GM19023 (cell line): ENCODE data around the gene RUSC2.
"Not testable (repeated sequence)": the region's sequence is repeated elsewhere in the genome, so short reads cannot be mapped to it uniquely, and the experiment has no call there.

Source experiments
- ATAC-seq: cut with Tn5 transposase; IDR thresholded peaks from one replicate; pipeline ENCODE4 v1.9.1; 2021; ENCODE audit warnings: mild to moderate bottlenecking, moderate library complexity; ENCODE audit not compliant: unreplicated experiment

Gene RUSC2

GRCh38 chr9:35493119-35493518, 3.2 kb downstream of the RUSC2 start:
- not testable (repeated sequence) for ATAC-seq

- no peak for ATAC-seq
These were observed 6.1 kb downstream of the RUSC2 start for GRCh38 chr9:35495984-35496383.

- not testable (repeated sequence) for ATAC-seq
These were observed 8.3 kb downstream of the RUSC2 start for GRCh38 chr9:35498245-35498644.

GRCh38 chr9:35499029-35499700, 9.3 kb downstream of the RUSC2 start:
- no peak for ATAC-seq

DNA sequence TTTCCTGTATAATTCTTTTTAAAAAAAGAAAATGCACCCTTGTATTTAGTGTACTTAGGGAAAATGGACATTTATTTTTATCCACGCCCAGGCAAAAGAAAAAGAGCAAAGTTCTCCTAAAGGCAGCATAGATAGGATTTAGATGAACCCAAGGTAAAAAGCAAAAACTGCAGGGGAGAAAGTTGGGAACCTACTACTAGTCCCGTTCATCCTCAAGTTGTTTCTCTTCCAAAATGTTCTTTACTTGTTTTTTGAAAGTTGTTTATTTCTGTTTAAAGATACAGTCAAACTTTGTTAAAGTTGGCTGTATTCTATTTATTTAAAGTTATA, 9.8 kb downstream of the RUSC2 start:
- no peak for ATAC-seq

- no peak for ATAC-seq
These were observed 10.3 kb downstream of the RUSC2 start for GRCh38 chr9:35500130-35500748.

DNA sequence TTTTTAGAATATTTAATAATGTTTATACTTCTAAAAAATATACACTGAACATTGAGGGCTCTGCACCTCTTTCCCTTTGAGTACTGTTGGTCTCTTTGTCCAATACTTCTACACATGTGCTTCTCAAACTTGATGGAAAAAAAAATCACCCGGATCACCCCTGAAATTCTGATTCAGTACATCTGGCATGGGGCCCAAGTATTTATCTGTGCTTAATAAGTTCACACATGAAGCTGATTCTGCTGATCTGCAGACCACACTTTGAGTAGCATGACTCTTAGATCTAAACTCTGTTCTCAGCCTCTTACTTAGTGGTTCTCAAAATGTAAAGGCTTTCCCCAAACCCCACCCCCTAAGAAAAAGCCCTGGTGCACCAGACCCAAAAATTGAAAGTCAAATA, 12.0 kb downstream of the RUSC2 start:
- ATAC-seq = no peak

- ATAC-seq = no peak
These were observed 16.4 kb downstream of the RUSC2 start for GRCh38 chr9:35506359-35506758.

DNA sequence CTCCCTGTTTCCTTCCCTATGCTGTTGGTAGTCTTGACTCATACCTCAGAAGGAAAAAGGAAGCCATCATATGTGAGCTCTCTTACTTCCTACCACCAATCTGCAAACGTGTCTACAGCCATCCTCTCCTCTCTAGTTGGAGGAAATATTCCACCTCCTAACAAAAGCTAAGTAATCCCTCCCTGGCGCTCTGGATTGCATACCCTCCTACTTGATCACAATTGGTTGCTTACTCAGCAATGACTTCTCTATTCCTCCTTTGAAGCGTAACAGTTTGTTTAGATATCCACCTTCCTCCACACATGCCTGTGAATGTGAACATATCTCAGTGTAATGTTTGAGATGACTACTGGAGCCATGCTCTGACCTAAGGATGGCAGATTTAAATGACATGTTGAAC, 18.2 kb downstream of the RUSC2 start:
- ATAC-seq = no peak

- no peak for ATAC-seq
These were observed 20.5 kb downstream of the RUSC2 start for GRCh38 chr9:35510383-35510753.

DNA sequence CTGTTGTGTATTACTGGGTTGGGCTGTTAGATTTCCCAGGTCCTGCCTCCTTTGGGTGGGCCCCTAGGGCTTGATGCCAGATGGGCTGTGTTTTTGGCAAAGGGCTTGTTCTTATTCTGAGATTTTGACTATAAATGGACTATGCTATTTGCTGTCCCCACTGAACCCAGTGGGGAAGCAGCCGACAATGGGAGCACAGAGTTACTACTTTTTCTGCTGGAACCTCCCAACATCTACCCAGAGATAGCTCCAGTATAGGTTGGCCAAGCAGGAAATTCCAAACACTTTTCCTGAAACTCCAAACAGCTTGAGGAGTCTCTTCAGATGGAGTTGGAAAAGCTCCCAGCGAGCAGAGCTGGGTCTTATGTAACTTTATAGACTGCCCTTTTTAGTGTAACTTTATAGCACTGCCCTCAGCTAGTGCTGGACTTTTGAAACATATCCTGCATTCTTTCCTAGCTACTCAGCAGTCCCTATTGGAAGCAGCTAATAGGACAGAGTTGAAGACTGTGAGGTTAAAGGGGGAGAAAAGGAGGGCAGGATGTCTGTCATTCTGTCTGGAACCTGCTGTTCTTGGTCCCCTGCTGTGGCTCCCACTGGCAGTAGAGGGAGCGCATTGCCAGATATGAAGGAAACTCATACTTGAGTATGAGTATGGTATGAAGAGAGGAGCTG, 21.0 kb downstream of the RUSC2 start:
- ATAC-seq = no peak

DNA sequence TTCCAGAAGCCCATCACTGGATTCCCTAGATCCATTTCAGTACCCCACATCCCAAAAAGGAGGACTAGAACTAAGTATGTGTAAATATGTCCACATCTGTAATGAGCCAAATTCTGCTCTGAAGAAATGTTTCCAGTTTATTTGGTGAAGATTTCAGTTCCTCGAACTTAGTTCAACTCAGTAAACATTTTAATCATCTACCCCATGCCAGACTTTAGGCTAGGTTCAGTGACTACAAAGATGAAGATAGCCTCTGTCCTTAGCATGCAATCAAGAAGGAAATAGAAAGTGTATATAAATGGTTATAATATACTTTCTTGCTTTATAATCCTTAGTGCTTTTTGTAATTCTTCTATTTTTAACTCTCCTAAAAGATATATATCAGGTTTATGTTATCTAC, 21.5 kb downstream of the RUSC2 start:
- no peak for ATAC-seq

DNA sequence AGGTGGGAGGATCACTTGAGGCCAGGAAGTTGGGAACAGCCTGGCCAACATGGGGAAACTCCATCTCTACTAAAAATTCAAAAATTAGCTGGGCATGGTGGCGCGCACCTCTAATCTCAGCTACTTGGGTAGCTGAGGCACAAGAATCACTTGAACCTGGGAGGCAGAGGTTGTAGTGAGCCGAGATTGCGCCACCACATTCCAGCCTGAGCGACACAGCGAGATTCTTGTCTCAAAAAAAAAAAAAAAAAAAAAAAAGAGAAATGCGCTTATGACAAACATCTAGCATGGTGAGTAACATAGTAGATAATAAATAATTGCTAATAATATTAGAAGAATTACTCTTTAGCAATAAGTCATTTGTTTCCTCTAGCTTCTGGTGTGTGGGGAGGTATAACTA, 25.9 kb downstream of the RUSC2 start:
- no peak for ATAC-seq

- no peak for ATAC-seq
These were observed 26.6 kb downstream of the RUSC2 start for GRCh38 chr9:35516479-35516878.

DNA sequence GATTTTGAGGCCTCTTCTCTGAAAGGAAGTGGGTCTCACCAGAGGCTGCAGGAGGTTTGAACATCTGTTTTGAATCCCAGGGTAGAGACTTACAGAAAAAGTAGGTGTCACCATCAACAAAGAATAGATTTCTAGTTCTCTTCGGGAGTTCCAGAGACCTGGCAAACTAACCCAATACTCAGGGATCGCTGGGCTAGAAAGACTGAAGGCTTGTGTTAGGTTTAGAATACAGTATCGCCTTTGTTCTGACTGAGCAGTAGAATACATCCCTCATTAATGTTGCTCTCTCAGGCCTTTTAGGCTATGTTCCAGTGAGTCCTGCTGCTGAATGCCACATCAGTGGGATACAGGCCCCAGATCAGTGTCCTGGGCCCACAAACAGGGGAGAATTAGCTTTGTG, 27.2 kb downstream of the RUSC2 start:
- no peak for ATAC-seq

DNA sequence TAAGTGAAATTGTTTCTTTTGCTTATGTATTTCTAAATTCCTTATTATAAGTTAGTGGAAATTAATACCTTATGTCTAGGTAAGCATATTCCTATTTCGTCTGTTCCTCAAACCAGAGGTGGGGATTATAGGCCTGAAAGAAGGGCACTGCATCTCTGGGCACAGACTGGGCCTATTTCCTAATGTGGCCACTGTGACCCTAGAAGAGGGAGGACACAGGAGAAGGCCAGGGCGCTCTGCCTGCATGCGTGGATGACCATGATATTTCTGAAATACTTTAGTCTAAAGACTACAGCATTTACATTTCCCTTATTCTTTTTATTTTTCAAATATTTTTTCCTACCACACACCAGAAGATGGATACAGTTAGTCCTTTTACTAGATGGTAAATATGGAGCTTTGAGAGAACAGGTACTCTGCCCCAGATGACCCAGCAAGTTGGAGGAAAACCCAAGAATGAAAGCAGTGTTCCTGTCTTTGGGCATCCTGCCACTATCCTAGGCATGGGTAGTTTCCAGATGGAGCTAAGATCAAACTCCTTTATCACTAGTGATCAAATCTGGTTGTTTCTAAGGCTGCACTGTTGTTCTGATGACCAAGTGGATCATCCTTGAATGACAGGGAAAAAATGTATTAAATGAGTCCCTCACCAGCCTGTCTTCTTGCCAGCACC, 27.8 kb downstream of the RUSC2 start:
- ATAC-seq = no peak

DNA sequence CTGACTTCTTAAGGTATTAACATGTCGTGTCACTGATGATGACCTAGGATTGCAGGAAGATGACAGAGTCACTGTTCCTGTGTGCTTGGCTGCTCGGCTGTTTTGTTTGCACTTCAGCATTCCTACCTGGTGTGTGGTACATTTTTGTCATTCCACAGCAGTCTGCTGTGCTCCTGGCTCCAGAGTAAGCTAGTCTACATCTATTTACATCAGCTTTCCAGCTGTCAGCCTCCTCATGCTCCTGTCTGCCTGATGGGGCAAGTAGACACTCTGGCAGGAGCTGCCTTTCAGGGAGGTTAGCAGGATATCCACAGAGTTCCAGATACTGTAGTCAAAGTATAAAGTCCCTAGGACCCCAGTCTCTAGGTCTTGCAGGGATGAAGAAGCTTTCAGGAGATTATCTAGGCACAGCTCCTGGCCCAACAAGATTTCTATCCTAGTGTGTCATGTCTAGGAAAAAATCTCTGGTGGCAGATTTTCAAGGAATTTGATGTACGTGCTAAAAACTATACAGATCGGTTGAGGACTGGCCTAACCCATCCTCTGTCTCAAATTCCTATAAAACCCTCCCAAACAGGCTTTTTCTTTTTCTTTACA, 28.4 kb downstream of the RUSC2 start:
- no peak for ATAC-seq

- no peak for ATAC-seq
These were observed 29.2 kb downstream of the RUSC2 start for GRCh38 chr9:35518981-35519679.

DNA sequence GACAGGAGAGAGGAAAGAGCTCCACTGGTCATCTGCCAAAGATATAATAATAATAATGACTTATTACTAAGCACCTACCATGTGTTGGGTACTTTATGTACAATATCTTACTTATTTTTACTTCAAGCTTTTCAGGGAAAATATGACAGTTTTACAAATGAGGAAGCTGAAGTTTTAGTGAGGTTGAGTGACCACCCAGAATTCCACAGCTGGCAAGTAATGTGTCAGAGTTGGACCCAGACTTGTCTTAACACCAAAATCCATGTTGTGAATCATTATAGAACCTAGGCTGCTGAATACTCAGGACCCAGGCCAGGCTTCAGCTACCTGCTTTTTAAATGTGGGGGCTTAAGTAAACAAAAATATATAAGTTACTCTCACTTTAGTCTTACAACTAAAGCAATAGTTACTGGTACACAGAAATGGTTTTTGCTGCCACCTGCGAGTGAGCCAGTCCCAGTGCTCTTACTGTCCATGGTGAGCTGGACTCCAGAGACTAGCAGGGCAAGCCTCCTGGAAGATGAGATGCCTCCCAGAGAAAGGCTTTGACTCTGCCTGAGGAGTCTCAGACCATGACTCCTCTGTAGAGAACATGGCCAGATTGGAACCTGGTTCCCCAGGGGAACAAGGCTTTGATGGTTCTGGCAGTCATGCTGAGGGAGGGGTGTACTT, 29.9 kb downstream of the RUSC2 start:
- no peak for ATAC-seq

- ATAC-seq = no peak
These were observed 30.4 kb downstream of the RUSC2 start for GRCh38 chr9:35520364-35520710.

- ATAC-seq = no peak
These were observed 31.8 kb downstream of the RUSC2 start for GRCh38 chr9:35521708-35522107.
